GM08714 (cell line): ENCODE data around the gene MTMR3.

Experiments
- H3K4me3 ChIP-seq: fragments of 200-500 bp; sonication (Bioruptor generic); 2 replicates; pipeline ENCODE4 v1.5.1; 2014; ENCODE audit warnings: mild to moderate bottlenecking, low read length, inconsistent platforms
- ZNF274 ChIP-seq: IDR thresholded peaks from 2 replicates; pipeline ENCODE4 v1.6.1; 2012; ENCODE audit warnings: mild to moderate bottlenecking, low read depth, low read length

Gene MTMR3

DNA sequence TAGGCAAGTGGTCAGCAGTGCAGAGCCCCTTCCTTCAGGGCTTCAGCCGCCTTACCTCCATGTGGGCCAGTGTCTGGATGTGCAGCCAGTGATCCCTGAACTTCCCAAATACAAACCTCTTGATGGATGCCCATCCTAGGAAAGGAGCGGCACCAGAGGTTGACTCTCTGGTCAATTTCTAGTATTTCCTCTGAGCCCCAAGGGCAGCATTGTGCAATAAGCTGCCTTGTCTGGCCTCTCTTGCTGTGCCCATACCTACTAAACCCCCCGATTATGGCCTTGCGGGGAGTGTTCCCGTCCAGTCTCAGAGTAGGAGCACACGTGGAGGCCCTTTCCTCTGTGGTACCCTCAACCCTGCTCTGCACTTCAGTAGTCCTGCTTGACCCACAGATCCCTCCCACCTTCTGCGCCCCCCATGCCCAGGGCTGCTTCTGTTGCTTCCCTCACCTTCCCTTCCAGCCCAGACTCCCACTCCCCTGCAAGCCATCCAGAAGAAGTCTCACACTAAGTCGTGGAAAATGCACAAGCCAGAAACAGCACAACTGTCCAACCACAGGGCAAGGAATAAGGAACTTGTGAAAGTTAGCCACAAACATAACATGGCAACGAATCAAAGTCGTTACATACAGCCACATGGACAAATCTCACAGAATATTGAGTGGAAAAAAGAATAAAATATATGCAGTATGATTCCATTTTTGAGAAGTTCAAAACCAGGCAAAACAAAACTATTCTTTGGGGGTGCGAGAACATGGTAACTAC is 157.7 kb downstream of the MTMR3 start:
- no peak for TF ChIP-seq ZNF274
- H3K4me3 ChIP-seq: no peak overlapping the region

DNA sequence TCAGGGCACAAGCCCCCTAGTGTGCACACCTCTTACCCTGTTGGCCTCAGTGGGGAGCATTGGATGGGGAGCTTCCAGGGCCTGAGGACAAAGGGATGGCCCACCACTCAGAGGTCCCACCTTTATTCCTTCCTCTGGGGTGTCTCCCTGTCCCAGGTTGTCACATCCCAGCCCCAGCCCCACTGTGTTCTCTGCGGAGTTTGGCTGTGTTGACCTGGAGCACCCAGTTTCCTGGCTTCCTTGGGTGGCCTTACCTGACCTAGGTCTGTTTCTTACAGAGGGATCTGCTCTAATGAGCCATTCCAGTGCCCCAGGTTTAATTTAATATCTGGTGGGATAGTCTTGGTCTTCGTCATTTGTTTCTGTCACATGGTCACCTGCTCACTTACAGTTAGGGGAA is 158.5 kb downstream of the MTMR3 start:
- H3K4me3 ChIP-seq: no peak overlapping the region
- TF ChIP-seq ZNF274: no peak

DNA sequence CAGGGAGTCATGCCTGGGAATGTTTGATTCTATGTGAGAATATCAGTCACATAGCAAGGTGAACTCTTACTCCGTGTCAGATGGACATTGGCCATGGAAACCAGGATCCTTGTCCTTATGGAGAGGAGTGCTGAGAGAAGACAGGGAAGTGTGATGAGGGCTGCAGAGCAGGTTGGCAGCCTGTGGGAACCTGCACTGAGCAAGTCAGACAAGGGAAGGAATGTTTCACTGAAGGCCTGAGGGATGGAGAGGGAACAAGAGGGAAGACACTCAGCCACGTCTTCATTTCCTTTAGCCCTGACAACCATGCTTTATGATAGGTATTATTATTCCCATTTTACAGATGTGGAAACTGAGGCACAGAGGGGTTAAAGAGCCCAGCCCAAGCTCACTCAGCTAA is 158.9 kb downstream of the MTMR3 start:
- H3K4me3 ChIP-seq: no peak overlapping the region
- no peak for TF ChIP-seq ZNF274

DNA sequence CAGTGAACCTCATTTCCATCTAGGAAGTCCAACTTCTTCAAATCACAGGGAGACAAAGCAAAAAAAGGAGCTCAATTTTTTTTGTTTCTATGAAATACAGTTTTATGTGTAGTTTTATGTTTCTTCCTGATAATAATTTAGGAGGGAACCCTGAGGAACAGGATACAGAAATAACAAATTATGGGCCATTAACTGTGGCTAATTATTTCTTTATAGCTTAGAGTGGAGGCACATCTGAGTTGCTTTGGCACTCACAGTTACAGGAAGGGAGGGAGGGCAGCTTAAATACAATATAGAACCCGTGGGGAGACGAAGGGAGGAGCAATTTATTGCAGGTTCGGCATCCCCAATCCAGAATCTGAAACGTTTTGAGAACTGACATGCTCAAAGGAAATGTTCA is 160.2 kb downstream of the MTMR3 start:
- H3K4me3 ChIP-seq: no peak overlapping the region
- TF ChIP-seq ZNF274: no peak

DNA sequence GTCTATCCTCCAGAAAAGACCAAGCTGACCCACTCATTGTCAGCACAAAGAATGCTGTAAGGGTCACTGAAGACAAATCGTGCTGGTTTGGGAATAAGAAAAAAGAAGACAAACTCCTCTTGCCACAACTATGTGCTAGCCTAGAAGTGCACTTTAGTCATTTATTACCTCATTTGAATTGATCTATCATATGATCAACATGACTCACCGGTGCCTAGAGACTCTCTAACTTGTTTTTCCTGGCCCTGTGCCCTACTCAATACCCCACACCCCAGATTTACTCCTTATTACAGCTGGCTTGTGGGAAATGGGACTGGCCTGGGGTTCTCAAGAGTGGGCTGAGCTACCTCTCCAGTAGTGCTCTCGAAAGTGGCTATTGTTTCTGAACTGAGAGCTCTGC is 161.4 kb downstream of the MTMR3 start:
- TF ChIP-seq ZNF274: no peak
- no peak overlapping the region for H3K4me3 ChIP-seq

DNA sequence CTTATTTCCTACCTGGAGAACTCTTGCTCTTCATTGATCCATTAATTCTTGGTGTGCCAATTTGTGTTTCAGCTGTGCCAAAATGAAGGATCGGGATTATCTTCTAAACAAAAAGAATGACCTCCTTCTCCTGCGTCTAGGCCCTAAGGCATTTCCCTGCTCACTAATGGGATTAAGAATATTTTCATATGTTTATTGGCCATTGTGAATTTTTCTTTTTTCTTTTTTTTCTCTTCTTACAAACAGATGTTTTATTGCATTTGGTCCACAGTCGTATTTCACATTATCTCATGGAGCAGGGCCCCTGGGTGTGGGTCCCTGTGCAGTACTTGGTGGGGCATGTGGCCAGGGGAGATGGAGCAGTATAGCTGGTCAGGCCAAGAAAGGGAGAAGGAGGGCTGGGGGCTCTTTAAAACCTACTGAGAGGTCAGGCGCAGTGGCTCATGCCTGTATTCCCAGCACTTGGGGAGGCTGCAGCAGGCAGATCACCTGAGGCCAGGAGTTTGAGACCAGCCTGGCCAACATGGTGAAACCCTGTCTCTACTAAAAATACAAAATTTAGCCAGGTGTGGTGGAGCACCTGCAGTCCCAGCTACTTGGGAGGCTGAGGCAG is 162.0 kb downstream of the MTMR3 start:
- TF ChIP-seq ZNF274: no peak
- no peak overlapping the region for H3K4me3 ChIP-seq

DNA sequence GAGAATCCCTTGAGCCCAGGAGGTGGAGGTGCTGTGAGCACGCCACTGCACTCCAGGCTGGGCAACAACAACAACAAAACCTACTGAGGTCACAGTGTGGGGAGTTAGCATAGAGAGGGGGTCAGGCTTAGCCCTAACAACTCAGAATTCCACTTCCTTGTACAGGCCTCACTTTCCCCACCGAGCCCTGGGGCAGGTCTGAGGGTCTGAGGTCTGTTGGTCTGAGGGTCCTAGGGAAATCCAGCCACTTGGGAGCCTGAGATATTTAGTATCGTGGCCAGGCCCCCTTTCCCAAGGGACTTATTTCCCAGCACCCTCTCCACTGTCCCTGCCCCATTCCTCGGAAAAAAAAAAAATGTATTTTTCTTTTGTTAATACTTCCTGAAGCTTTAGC is 162.5 kb downstream of the MTMR3 start:
- H3K4me3 ChIP-seq: no peak overlapping the region
- no peak for TF ChIP-seq ZNF274

DNA sequence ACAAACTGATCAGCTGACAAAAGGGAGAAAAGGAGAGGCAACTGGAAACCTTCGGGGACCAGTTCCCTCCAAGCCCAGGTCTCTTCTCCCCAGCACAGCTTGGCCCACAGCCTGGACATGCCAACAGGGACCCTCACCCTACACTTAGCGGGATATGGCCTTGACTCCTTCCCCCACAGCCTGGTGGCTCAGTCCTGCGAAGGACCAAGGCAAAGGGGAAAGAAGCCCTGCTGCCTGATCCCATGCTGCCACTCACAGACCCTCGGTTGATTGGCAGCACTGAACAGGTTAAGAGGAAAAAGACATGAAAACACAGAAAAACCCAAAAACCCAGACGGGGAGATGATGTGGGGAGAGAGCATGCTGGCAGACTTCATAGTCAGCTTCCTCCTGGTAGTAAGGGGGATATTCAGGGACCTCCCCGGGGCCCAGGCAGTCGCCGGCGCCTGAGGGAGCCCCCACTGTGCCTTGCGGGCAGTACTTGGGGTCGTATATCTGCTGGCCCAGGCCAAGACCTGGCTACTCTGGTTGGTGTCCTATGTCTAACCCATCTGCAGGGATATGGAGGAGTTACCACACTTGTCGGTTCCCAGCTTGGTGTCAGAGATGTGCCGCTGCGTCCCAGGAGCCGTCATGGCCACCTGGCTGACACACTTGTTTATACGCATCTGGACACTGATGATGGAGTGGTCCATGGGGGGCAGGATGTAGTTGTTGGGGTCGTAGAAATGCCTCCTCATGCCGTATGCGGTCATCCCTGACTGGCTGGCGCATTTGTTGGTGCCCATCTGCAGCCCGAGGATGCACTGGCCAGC is 163.1 kb downstream of the MTMR3 start:
- TF ChIP-seq ZNF274: no peak
- H3K4me3 ChIP-seq: no peak overlapping the region

DNA sequence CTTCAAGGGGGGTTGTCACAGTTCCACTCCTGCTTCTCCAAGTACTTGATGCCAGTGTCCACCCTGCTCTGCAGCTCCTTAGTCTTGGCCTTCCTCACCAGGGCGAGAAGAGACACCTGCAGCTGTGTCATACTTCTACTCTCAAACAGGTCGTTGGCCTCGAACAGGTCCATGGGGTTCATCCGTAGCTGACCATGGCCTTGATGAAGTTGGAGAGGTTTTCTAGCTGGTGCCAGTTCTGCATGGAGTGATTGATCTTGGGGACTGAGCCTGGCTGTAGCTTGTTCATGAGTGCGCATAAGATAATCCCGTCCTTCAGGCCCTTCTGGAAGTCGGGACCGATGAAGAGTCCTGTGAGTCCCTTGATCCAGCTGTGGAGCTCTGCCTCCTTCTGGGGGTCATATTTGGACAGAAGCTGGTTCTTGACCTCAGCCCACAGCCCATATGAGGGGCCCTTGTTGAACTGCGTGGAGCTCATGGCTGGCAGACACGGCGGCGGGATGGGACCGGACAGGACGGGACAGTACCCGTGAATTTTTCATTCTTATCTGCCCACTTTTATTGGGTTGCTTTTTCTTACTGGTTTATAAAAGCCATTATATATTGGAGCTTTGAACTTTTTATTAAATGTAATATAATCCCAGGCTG is 163.9 kb downstream of the MTMR3 start:
- no peak for TF ChIP-seq ZNF274
- no peak overlapping the region for H3K4me3 ChIP-seq

DNA sequence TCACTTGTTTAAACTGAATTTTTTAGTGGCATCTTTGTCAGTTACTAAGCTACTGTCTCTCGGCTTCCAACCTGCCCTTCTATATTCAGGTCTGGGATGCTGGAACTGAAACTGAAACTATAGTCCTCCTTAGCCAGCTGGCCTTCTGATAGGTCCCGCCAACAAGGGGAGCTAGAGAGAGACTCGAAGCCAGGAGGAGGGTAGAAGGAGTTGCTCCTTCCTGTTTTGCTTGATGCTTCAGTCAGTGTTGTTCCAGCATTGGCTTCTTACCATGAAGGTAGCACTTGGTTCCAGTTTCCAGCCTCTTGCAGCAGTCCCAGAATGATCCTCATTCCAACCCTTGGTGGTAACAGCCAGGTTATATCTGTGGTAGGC is 164.4 kb downstream of the MTMR3 start:
- no peak overlapping the region for H3K4me3 ChIP-seq
- TF ChIP-seq ZNF274: no peak

DNA sequence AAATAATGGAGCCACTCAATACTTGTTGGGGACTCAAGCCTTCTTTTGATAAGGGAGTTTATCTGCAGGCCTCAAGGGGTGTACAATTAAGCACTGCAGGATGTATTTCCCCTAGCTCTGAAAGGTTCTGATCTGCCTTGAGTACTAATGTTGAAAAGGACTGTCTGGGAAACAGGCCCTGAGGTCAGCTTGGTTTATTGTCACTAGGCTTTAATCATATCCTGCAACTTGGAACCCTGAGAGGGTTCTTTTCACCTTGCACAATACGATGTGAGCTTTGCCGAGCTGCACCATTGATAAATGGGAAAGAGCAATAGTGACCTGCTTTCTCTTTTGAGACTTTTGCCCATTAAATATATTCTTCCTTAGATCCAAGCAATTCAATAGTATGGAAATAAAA is 165.7 kb downstream of the MTMR3 start:
- no peak for TF ChIP-seq ZNF274
- H3K4me3 ChIP-seq: no peak overlapping the region

DNA sequence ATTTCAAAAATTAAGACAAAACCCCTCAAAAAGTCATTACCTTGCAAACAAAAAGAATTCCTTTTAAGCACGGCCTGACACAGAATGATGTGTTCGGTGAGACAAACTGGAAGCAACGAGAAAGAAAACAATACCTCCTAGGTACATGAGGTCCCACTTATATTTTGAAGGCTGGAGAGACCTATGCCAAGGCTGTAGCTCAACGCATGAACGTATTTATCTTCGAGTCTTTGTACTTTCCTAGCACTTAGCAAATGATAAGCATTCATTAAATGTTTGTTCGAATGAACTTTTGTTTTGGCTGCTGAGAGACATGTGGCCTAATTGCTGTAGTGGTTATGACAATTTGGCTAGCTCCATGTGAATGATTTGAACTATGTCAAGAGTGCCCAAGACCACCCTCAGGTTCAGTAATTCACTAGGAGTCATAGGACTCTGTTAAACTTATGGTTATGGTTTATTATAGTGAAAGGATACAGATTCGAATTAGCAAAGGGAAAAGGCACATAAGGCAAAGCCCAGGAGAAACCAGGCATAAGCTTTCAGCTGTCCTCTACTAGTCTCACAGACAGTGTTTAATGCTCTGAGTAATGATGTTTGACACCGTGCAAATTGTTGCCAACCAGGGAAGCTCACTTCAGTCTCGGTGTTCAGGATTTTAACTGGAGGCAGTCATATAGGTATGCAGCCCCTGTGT is 171.2 kb downstream of the MTMR3 start:
- no peak overlapping the region for H3K4me3 ChIP-seq
- TF ChIP-seq ZNF274: no peak

DNA sequence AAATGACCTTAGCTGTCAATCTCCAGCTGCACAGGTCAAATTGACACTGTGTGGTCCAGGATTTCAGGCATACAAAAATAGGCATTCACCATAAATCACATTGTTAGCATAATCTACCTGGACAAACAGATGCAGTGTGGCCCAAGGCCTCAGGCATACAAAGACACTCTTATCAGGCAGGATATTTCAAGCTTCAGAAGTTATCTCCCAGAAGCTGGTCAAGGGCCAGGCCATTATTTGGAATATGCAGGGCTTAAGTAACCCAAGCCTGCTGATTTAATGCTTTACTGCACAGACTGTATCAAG is 171.7 kb downstream of the MTMR3 start:
- no peak for TF ChIP-seq ZNF274
- H3K4me3 ChIP-seq: no peak overlapping the region

DNA sequence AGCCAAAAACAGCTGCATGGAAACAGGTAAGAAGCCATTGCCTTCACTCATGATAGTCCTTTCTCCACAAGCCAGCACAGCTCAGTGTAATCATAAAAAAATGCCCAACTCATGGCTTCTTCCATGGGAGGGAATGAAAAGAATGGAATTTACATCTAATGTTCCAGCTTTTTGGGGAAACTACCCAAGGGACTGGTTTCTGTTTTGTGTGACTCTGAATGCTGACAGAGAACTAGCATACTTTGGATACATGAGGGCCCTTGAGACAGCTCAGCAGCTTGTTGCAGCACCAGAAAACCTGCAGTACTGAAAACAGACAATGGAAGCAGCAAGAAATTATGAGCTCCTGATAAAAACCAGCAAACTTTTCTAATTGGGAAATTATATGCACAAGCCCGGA is 173.0 kb downstream of the MTMR3 start:
- H3K4me3 ChIP-seq: no peak overlapping the region
- TF ChIP-seq ZNF274: no peak
